ENCODE measurements around the gene UCN2. TPM values are rescaled to one million over a fixed set of nuclear protein-coding genes. Genes with fewer than 3 reads are reported as not detected.

The UCN2 gene
- total and polyA plus RNA-seq, 2 experiments from 2014 or later: 0.95 to 1.1 TPM

GRCh38 chr3:48588230-48588629 is 24.6 kb upstream of the UCN2 start:
- Histone ChIP-seq H3K27me3 (no peaks in the 10 kb centered on the region), H3K4me3 (no peak overlapping the region), H3K4me1 (ENCODE audit: low read depth) (no peaks in the 10 kb centered on the region), H3K9me3 (ENCODE audit: low read depth) (no peaks in the 10 kb centered on the region), H3K36me3 (peaks cover 27% of the 10 kb centered on the region), H3K27ac (no peak overlapping the region)
- no peak for TF ChIP-seq CTCF (IDR thresholded peaks at IDR 0.05; ENCODE audit: low read depth, low read length)
- DNase-seq (ENCODE audit: low read depth in 1 of 2, low spot score in 1 of 2): no peak

- Histone ChIP-seq H3K4me3 (no peak overlapping the region), H3K27me3 (no peaks in the 10 kb centered on the region), H3K36me3 (peaks cover 28% of the 10 kb centered on the region), H3K4me1 (ENCODE audit: low read depth) (no peaks in the 10 kb centered on the region), H3K27ac (no peak overlapping the region), H3K9me3 (ENCODE audit: low read depth) (no peaks in the 10 kb centered on the region)
- no peak for TF ChIP-seq CTCF (IDR thresholded peaks at IDR 0.05; ENCODE audit: low read depth, low read length)
- DNase-seq (ENCODE audit: low read depth in 1 of 2, low spot score in 1 of 2): no peak
These were observed 24.1 kb upstream of the UCN2 start for GRCh38 chr3:48587686-48588085.

- no peak overlapping the region for H3K27ac ChIP-seq
- TF ChIP-seq CTCF (IDR thresholded peaks at IDR 0.05; ENCODE audit: low read depth, low read length): no peak
- H3K36me3 ChIP-seq: peaks cover 28% of the 10 kb centered on the region
- H3K9me3 ChIP-seq (ENCODE audit: low read depth): no peaks in the 10 kb centered on the region
- H3K27me3 ChIP-seq: no peaks in the 10 kb centered on the region
- H3K4me1 ChIP-seq (ENCODE audit: low read depth): no peaks in the 10 kb centered on the region
- H3K4me3 ChIP-seq: no peak overlapping the region
- DNase-seq (ENCODE audit: low read depth in 1 of 2, low spot score in 1 of 2): no peak
These were observed 21.8 kb upstream of the UCN2 start for GRCh38 chr3:48585411-48585810.

- DNase-seq (ENCODE audit: low read depth in 1 of 2, low spot score in 1 of 2): no peak
- Histone ChIP-seq H3K4me3 (no peak overlapping the region), H3K36me3 (peaks cover 28% of the 10 kb centered on the region), H3K27ac (no peak overlapping the region), H3K4me1 (ENCODE audit: low read depth) (no peaks in the 10 kb centered on the region), H3K27me3 (no peaks in the 10 kb centered on the region), H3K9me3 (ENCODE audit: low read depth) (no peaks in the 10 kb centered on the region)
- TF ChIP-seq CTCF (IDR thresholded peaks at IDR 0.05; ENCODE audit: low read depth, low read length): no peak
These were observed 21.3 kb upstream of the UCN2 start for GRCh38 chr3:48584836-48585235.

GRCh38 chr3:48581621-48582481 is 18.3 kb upstream of the UCN2 start:
- Histone ChIP-seq H3K27ac (no peak overlapping the region), H3K36me3 (peaks cover 32% of the 10 kb centered on the region), H3K27me3 (no peaks in the 10 kb centered on the region), H3K4me1 (ENCODE audit: low read depth) (no peaks in the 10 kb centered on the region), H3K4me3 (no peak overlapping the region), H3K9me3 (ENCODE audit: low read depth) (no peaks in the 10 kb centered on the region)
- DNase-seq (ENCODE audit: low read depth in 1 of 2, low spot score in 1 of 2): no peak
- TF ChIP-seq CTCF (IDR thresholded peaks at IDR 0.05; ENCODE audit: low read depth, low read length): no peak
